Stimulated activated CD4-positive, alpha-beta T cell treated with anti-CD3 and anti-CD28 coated beads, Interleukin-12 subunit alpha, Interleukin-12 subunit beta, amount 100 ng/mL, for 48 hours (primary cell): ENCODE results near the gene ABI2.

ENCODE experiments used
- DNase-seq, 3 donors: peaks; one replicate each; pipeline ENCODE4 v3.0.0-alpha.2; 2020; ENCODE audit warnings: low read depth in 2 of 3, low spot score in 1 of 3

The ABI2 gene

GRCh38 chr2:203471323-203471722, 143.1 kb downstream of the ABI2 start:
- DNase-seq, result no peak

DNA sequence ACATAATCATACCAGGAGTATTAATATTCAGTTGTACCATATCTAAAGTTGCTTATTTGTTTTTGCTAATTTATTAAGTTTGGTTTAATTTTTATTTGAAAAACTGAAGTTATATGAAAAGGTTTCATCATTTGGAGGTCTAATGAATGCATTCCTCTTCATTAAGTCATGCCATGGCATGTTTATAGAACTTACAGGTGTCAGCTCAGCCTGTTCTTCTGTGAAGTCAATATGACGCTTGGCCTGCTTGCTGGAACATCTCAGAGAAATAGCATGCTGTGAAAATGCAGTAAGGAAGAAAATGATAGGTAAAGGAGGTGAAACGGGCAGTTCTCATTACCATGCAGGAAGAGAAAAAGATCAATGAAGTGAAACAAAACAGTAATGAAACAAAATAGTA, 148.7 kb downstream of the ABI2 start:
- DNase-seq, result no peak

DNA sequence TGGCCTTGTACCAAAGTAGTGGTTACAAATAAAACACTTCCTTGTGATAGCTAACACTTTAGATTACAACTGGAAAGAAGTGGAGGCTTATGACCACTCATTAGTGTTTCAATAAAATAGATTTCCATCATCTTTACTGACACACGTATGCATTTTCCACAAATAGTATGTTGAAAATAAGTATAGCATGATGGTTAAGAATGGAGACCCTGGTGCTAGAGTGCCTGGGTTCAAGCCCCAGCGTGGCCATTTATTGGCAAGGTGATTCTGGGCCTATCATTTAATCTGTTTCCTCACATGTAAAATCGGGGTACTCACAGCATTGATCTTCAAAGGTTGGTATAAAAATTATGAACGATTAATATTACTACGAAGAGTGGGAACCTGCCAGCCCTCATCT, 152.4 kb downstream of the ABI2 start:
- no peak for DNase-seq

GRCh38 chr2:203484266-203485112, 156.3 kb downstream of the ABI2 start:
- DNase-seq, result peak; percentile 15 to 32 (median 26)

DNA sequence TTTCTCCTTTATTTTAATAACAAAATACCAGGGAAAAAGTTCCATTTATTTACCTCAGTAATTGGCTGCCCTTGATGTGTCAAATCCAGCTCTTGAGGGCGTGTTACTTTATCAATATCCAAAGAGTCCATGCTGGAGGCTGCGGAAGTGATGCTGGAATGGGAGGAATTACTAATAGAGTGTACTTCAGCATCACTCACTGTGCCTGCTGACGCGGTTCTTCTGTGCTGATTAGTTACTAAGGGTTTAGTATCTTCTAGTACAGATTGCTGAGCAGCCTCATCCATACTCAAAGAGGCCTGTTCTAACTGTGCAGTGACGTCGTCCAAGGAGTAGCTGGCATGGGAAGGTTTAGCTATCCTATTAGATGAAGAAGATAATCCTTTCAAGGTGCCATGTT, 161.3 kb downstream of the ABI2 start:
- no peak for DNase-seq

GRCh38 chr2:203490391-203490790, 162.2 kb downstream of the ABI2 start:
- DNase-seq, result no peak

DNA sequence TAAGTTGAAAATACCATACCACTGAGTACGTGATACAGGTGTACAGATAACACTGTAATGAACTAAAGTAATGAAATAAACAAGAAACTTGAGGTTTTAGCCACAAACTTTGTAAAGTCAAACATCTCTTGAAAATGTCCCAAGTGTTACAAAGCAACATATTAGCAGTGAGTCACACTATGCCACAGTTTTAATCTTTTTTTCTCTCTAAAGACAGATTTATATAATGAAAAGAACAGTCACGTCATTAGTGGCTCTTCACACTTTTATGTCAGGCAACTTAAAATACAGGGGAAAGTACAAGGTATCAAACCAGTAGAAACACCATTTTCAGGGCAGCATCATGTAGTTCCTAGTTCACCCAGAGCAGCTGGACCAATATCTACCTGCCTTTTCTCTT, 164.8 kb downstream of the ABI2 start:
- DNase-seq, result no peak
